Amniotic epithelial cell (primary cell): ENCODE measurements around the gene CHN2.
"Not testable (repeated sequence)": the region's sequence is repeated elsewhere in the genome, so short reads cannot be mapped to it uniquely, and the experiment has no call there.

Experiments
- DNase-seq: peaks from one replicate; pipeline ENCODE4 v3.0.0-alpha.2; 2010; ENCODE audit warnings: low read depth

Gene CHN2

DNA sequence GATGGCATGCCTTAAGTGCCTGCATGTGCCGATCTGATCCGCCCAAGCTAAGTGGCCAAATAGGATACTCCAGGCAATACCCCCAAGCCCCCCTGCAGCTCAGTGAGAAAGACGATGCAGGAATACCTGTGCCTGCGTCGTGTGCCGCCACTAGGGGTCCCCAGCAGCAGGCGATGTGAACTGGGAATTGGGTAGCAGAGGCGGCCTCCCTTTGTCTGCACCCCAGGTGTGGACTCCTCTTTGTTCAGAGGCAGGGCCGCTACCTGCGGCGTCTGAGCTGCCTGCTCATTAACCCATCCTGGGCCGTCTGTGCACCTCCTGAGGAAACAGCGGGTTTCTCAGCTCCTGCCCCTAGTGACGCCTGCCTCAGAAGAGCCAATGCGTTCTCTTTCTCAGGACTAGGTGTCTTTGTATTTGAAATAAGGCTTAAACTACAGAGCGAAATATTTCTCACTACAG is 4.8 kb upstream of the CHN2 start:
- DNase-seq: peak; percentile 13

DNA sequence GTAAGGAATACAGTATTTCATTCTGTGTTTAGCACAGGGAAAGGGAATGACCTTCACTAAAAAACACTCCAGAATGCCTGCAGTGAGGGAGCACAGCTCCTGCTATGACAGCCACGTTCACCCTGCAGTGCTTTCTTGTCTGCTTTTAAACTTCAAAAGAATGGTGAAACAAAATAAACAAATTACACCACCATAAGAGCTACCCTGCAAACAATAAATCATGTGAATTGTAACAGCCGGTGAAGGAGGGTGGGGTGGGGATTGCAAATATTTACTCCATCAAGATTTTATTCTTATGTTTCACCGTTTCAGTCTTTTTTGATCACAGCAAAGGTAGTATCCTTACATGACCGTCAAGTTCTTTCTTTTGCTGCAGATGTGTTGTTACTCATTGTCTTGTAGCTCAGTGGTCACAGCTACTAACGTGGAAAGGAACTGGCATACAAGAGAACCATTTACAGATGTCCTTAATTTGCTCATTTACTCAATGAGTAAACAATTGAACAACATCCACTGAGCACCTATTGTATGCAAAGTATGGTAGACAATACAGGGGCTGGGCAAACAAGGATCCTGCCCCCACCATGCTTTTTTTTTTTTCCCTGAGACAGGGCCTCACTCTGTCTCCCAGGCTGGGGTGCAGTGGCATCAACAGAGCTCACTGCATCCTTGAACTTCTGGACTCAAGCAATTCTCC is 4.1 kb upstream of the CHN2 start:
- DNase-seq: no peak

DNA sequence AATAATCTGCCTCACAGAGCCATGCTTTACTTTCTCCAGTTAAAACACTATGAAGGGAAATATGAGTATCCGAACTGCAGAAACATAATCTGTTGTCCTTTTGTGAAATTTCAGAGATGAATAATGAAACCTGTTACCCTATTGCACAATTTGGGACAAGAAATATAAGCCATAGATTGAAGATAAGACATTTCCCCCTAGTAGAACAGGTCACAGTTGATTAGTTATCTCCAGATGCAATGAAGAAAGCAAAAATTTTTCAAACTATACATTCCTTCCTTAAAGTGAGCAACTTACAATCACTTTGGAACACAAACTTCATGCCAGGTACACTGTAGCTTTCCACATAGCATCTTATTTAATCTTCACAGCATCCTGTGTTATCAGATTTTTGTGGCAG is 2.3 kb upstream of the CHN2 start:
- no peak for DNase-seq

DNA sequence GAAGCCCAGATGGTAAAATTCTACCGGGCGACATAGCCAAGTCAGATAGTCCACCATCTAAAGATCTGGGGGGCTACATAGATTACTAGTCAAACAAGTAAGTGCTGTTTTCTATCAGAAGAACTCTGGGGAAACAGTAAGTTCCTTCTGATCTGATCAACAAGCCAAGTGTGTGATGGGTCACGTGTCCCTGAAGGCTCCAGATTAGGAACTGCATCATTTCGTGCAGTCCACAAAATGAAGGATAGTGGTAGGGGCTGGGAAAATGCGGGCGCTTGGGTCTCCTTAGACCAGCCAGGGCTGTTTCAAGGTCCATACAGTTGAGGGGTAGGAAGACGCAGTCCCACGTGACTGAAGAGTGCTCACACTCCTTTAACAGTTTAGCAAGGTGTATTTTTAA is 1.8 kb upstream of the CHN2 start:
- DNase-seq: no peak

DNA sequence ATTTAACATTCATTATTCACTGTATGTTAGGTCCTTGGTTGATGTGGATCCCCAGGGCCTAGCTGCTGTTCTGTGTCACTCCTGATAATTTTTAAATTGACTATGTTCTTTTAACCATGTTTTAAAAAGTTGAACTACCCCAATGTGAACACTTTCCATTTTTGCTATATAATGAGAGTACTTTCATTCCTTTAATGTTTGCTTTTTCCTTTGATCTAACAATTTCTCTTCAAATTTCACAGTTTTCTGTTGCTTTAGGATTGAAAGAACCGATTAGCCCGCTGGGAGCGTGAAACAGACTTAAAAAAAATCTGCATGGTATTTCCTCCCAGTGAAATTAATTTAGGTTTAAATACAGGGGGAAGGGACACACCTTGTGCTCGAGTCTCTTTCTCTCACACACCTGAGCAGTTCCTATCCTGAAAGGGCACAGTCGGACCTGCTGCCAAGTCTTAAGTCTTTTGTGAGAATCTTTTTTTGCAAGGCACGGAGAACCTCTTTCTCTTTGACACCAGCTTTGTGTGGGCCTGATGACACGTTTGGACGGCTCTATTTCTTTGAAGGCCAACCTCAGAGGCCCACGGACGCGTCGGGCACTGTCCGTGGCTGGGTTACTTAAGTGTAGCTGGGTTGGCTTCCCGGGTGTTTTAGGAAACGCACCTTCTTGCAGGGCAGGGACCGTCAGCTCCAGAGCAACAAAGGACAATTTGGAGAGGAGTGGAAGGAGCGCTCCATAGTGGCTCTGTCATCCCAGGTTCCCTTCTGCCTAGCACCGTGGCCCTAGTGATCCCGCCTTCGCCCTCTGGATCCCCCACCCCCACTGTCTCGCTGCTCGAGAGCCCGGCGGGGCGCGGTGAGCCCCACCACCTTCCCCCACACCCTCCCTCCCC is 1.0 kb upstream of the CHN2 start:
- DNase-seq: no peak

DNA sequence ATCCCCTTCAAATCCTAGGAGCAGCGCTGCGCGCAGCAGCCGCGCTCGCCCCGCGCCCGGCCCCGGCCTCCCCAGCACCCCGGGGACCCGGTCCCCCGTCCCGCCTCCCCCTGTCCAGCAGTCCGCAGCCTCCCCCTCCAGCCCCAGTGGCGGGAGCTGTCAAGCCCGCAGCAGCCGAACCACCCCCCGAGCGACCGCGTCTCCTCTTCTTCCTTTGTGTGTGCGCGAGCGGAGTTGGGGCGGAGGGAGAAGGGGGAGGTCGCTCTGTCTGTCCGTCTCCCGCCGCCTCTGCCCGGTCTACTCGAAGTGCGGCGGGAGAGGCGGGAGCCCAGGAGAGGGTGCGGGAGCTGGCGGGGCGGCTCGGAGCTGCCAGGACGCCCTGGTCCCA is 375 bp upstream of the CHN2 start:
- no peak for DNase-seq

DNA sequence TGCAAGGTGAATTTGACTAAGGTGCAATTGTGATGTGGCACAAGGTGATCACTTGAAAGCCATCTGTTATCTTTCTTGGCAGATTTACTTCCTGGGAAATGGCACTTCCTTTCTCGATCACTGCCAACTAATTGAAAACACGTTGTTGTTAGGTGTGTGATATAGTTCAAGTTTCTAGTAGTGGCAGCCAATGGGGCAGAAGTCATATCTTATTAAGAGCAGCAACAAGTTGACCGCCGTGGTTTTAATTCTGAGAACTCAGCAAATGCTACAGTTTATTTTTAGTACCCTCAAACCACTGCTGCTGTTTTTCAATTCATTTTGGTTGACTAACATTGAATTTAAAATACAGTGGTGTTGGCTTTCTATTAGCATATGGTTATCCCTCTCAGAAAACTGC is 1.6 kb downstream of the CHN2 start:
- no peak for DNase-seq

DNA sequence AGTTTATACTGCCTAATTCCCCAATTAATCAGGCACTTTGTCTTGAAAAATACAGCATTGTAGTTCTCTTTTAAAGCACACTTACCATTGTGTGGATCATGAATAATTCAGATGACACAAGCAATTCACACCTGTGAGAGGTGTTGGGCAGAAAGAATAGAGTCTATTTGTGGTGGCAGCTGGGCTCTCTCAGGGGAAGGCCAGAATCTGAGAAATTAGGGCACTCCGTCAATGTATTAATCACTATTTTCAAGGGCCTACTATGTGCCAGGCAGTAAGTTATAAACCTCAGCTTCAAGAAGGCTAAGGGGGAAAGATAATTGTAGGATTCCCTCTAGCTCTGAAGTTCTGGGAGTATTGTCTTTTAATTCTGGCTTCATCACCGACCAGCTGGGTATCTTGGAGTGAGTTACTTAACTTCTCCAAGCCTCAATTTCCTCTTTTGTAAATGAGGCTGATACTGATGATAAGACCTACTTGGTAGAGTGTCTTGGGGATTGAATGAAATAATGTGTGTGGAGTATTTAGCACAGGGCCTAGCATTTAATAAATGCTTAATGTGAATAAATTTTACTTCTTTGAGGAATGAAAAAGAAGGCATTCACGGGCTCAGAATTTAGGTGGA is 2.5 kb downstream of the CHN2 start:
- DNase-seq: no peak

DNA sequence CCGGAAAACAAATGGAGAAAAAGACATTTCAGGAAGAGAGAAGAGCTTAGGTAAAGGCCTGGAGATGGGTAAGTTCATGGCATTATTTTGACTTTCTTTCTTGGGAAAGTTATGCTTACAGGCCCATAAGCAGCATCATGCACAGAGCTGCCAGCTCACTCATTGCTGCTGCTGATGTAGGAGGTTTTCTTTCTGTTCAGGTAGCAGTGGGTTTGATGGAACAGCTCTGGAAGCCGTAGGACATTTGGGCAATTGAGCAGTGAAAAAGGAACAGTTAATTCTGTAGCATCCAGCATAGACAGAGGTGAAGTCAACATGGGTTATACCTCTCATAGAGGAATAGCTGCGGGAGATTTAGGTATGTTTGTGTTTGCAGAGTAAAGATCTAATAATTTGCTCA is 3.3 kb downstream of the CHN2 start:
- no peak for DNase-seq

DNA sequence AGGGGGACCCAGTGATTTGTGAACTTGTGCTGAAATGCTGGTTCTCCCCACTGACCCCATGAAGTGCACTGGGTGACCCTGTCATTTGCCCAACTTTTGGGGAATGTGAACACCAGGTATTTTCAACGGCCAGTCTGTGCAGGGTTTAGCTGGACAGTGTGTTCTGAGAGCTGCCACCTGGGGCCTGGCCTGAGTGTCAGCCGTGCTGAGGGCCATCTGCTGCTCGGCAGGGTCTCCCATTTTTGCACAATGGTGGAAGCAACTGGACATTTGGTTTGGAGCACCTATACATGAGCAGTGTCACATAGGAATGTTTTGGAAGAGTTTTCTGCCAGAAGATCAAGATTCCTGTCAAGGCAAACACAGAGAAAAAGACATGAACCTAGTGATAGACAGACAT is 5.2 kb downstream of the CHN2 start:
- no peak for DNase-seq

DNA sequence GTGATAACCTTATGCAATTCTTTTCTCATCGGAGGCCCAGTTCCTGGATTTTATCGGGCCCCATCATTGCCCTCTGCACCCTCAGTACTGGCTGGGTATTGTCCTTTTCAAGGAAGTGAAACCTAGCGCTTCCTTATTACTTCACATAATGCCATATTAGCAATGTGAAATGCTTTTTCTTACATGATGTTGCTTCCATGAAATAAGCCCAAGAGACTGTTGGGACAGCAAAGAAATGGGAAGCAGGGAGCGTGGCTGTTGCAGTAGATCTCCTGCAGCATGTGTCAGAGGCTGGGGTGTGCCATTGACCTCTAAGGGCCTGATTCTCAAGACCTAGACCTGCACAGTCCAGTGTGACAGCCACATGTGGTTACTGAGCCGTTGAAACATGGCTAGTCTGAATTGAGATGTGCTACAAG is 8.1 kb downstream of the CHN2 start:
- DNase-seq: no peak

DNA sequence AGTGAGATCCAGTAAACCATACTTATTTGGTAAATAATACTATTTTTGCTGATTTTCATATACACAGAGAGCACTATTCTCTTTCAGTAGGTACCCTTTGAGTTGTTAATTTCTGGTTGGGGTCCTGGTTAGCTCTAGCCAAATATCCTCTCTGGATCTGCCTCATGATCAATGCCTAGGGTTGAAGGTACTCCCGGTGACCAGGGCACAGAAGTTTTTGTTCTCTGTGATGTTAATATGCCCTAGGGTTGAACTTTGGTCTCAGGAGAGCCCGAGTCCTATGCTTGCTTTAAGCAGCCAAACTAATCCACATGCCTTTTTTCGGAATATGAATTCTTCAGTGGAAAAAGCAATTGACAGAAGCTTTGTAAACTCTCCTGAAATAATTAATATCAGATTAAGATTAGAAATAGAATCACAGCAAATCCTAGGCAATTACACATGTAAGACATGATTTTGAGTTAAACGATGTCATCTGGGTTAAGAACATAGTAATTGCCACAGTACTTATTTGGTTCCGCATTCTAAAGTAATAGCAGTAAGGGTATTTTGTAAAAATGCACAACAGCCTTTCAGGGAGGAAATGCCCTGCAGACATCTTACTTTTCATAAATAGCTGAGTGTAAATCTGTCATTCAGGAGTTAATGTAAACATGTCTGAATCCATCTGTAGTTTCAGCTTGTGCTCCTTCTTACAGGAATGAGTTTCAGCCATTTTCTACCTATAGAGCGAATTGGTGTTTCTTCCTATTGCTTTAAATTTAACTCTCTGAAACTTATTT is 10.1 kb downstream of the CHN2 start:
- DNase-seq: no peak

DNA sequence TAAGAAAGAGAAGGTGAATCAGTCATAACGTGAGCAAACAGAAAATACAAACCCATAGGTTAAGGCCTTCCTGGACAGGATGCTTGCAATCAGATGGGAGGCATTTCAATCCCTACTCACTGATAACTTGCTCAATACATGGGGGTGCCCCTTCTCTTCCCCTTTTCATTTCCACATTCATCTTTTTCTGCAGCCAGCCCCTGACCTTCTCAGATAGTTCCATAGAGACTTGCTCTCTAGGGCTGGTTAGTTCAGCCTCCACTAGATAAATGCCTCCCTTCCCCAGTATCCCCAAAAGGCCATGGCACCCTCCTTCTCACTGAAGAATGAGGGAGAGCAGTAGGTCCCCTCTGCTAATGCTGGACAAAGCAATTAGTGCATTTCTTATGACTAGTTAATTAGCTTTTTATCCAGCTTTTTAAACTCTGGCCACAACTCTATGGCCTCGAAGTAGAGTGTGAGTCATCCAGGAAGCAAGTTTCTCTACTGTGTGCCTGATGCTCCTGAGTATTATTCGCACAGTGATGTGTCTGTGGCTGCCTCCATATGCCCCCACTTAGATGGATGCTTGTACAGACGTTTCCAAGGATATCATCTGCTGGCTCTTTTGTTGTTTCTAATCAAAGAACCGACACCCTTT is 12.7 kb downstream of the CHN2 start:
- no peak for DNase-seq

DNA sequence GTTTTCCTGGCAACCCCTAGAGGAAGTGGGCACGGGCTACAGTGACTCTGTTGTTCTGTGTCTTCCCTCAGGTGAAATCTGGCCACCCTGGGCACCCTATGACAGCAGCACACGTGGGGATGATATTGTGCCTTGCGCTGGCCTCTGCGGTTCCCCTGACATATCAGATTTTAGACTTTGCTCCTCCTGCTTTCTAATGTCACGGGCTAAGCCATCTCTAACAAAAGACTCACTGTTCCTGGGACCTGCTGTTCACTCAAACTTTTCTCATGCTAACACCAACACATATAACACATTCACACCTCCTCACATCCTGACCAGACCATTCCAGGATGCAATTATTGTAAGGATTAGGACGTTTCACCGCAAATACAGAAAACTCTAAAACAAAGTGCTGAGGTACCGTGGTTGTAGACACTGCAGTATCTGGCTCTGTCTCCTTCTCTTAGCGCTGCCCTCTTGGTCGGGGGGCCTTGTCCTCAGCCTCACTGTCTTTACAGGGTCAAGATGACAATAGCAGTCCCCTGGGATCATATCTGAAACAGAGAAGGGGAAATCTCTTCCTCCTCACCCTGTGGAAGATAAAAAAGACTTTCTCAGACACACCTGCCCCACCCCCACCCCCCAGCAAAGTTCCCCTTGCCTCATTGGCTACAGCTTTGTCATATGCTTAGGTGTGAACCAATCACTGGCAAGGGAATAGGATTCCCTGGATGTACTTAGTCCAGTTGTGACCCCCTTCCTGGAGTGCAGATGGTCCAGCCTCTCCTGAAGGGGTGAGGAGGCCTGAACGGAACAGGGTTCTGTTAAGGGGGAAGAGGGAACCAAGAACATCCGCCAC is 14.1 kb downstream of the CHN2 start:
- no peak for DNase-seq

DNA sequence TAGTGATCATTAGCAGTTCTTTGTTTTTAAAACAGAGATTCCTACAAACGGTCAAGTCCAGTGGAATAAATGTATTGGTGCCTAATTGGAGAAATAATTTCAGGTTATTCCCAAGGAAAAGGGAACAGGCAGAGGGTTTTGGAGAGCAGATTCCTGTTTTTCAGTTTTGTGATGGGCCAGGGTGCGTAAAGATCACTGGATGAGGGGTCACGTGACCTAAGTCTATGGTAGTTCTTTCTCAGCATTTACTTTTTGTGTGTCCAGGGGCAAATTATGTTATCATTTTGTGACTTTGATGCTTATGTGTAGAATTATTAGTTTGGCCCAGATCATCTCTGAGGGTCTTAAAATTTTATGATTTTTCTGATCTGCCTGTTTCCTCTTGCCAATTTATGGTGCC is 15.2 kb downstream of the CHN2 start:
- DNase-seq: no peak

DNA sequence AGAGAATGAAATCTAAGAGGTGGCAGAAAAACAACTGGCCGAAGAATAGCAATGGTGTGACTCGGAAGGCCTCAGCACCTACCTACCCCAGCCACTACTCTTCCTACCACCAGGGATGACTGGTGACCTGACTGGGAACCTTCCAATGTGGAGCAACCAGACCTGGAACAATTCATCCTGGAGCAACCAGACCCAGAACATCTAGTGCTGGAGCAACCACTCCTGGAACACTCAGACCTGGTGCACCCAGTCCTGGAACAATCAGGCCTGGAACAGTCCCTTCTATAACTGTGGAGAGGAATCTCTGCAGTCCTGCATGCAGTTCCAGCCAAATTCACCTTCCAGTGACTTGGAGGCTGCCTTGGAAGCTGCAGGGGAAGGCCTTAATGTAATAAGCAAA is 18.2 kb downstream of the CHN2 start:
- not testable (repeated sequence) for DNase-seq

DNA sequence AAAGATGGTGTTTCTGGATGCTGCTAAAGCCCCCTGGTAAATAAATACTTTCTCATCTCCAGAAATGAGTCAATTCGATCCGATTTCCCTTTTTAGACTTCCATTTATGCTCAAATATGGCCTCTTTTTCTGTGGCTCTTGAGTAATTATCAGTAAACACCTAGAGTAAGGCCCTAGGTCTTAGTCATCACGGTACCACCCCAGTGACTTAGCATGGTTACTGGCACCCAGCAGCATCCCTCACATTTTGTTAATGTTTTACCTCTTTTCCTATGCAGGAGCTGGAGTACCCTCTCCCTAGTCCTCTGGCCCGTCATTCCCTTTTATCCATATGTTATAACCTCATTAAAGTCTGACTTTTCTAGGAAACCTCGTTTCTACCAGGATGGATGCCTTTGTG is 19.5 kb downstream of the CHN2 start:
- DNase-seq: no peak

DNA sequence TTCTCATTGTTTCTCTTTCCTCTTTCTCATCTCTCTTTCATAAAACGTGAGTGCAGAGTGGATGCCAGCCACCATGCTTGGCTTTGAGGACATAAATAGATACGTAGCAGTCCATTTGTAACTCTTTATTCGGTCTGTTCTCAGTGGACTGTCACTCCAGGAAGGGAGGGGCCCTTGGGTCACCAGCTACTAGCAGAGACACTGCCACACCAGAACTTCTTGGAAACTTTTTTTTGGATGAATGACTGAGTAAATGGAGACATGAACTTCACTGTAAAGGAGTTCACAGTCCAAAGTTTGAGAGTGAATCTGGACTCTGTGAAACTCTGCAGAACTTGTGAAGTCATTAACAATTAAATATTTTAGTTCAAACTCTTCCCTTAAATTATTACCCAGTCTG is 20.2 kb downstream of the CHN2 start:
- DNase-seq: no peak

DNA sequence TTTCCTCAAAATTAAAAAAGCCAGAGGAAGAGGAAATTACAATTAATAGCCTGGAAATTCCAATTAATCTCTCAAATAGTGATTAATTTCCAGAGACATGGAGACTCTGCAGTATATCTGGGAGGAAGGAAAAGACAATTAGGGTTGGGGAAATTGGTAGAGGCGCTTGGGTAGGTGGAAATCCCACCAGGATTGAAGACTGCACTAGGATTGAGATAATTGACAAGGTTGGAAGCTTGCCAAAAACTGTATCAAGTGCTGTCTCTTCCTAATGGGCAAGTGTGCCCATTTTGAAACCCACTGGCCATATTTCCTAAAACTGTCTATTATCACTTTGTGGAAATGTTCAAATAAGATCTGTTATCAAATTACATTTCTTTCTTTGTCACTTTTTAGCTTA is 21.6 kb downstream of the CHN2 start:
- no peak for DNase-seq

DNA sequence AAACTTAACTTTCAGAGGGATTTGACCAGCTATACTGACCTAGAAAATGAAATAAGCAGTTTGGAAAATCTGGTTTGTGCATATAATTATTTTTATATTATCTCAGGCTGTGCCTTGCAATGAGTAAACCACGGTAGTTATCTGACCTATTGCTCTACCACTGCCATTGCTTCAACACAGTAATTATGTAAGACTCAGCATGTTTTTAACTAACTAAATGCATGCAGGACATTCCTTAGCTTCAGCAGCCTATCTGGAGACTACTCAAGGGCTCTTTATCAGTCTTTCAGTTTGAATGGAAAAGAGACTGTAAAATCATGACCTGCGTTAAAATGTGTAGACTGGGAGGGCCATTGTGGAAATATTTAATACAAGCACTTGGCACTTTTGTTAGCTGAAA is 22.5 kb downstream of the CHN2 start:
- DNase-seq: peak; percentile 65

DNA sequence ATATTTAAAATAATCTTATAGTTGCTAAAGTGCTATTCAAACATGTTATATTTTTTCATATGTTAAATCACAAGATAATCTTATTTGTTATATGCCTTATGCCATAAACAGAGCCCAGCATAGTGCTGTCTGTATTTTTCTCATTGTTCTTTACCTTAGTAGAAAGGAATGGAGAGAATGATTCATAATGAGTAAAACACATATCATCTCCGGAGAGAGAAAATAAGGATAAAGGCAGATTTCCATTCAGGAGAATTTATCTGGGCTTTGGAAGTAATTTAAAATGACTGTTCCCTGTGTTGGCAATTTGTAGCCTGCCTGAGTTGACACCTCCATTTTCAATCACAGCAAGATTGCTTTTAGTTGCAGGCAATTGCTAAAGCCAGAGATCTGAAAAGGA is 30.2 kb downstream of the CHN2 start:
- DNase-seq: no peak
